GM12872 (cell line): ENCODE data around the gene TSHZ2.

Source experiments
- CTCF ChIP-seq: IDR thresholded peaks from 3 replicates; pipeline ENCODE4 v1.5.1; 2011; ENCODE audit warnings: low read depth, mild to moderate bottlenecking, low read length, moderate library complexity; ENCODE audit not compliant: insufficient read depth

TSHZ2 gene

GRCh38 chr20:53497246-53497645 is 525.1 kb downstream of the TSHZ2 start:
- no peak for TF ChIP-seq CTCF

GRCh38 chr20:53498341-53498740 is 526.2 kb downstream of the TSHZ2 start:
- no peak for TF ChIP-seq CTCF

DNA sequence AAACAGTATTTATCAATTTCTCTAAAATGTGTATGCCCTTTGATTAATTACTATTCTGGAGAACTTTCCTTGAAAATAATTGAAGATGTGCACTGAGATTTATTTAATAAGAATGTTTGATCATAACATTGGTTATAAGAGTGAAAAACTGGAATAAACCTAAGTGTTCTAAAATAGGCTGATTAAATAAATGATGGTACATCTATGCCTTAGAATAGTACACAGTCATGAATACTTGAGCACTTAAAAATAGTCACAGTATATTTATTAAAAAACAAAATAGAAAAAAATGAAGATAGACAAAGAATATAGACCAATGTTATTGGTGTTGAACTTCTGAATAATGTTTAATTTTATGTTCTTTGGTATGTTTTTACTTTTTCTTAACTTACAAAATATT is 528.5 kb downstream of the TSHZ2 start:
- no peak for TF ChIP-seq CTCF

- TF ChIP-seq CTCF: no peak
These were observed 530.7 kb downstream of the TSHZ2 start for GRCh38 chr20:53502820-53503219.

DNA sequence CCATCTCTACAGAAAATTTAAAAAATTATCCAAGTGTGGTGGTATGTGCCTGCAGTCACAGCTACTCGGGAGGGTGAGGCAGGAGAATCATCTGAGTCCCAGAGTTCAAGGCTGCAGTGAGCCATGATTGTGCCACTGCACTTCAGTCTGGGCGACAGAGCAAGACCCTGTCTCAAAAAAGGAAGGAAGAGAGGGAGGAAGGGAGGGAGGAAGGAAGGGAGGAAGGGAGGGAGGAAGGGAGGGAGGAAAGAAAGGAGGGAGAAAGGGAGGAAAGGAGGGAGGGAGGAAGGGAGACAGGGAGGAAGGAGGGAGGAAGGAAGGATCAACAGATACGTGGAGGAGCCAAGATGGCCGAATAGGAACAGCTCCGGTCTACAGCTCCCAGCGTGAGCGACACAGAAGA is 531.4 kb downstream of the TSHZ2 start:
- no peak for TF ChIP-seq CTCF

DNA sequence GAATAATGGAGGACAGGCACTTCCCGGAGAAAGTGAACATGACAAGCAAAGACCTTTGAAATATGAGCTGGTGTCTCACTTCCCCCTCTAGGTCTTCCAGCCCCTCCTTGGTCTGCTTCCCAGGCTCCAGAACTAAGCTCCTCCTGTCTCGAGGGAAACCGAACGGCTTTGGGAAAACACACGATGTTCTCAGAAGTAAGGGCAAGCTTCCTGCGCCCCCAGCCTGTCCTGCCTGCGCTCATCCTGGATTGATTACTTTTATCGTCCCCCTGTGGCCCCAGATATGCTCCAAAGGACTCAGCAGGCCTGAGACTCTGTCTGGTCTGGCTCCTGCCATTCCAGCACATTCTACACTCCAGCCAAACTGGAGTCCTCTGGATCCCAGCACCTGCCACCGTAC is 538.1 kb downstream of the TSHZ2 start:
- TF ChIP-seq CTCF: no peak

DNA sequence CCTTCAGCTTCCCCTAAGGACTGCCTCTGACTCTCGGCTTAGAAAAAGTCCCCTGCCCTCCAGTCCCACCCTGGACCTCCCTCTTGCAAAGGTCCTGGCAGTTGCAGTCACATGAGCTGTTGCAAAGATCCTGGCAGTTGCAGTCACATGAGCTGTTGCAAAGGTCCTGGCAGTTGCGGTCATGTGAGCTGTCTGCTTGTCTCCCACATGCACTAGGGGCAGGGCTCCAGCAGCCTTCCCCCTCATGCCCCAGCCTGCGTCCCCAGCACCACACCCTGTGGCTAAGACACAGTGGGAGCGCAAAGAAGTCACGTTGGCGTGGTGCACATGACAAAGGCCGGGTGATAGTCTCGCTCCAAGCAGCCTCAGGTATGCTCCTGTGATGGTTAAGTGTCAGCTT is 538.5 kb downstream of the TSHZ2 start:
- no peak for TF ChIP-seq CTCF

- TF ChIP-seq CTCF: no peak
These were observed 539.9 kb downstream of the TSHZ2 start for GRCh38 chr20:53512076-53512475.
